Measurements from ENCODE around the gene SH3PXD2B.
"Not testable (repeated sequence)": the region's sequence is repeated elsewhere in the genome, so short reads cannot be mapped to it uniquely, and the experiment has no call there.

Gene SH3PXD2B

GRCh38 chr5:172422255-172422654 is 32.1 kb downstream of the SH3PXD2B start:
- in situ Hi-C loops (cut with MboI; ENCODE audit: low sequenced_read_pairs) = no loop called here

- in situ Hi-C loops (cut with MboI; ENCODE audit: low sequenced_read_pairs) = no loop called here
These were observed 33.3 kb downstream of the SH3PXD2B start for GRCh38 chr5:172421020-172421419.

GRCh38 chr5:172420235-172420939 is 33.9 kb downstream of the SH3PXD2B start:
- in situ Hi-C loops (cut with MboI; ENCODE audit: low sequenced_read_pairs) = no loop called here

- in situ Hi-C loops (cut with MboI; ENCODE audit: low sequenced_read_pairs) = no loop called here
These were observed 35.2 kb downstream of the SH3PXD2B start for GRCh38 chr5:172418862-172419814.

GRCh38 chr5:172417983-172418630 is 36.2 kb downstream of the SH3PXD2B start:
- in situ Hi-C loops (cut with MboI; ENCODE audit: low sequenced_read_pairs) = no loop called here

- in situ Hi-C loops (cut with MboI; ENCODE audit: low sequenced_read_pairs) = no loop called here
These were observed 37.0 kb downstream of the SH3PXD2B start for GRCh38 chr5:172417130-172417841.

GRCh38 chr5:172415362-172416275 is 38.7 kb downstream of the SH3PXD2B start:
- in situ Hi-C loops (cut with MboI; ENCODE audit: low sequenced_read_pairs) = no loop called here

GRCh38 chr5:172414531-172415361 is 39.6 kb downstream of the SH3PXD2B start:
- in situ Hi-C loops (cut with MboI; ENCODE audit: low sequenced_read_pairs) = no loop called here

GRCh38 chr5:172413601-172414171 is 40.6 kb downstream of the SH3PXD2B start:
- in situ Hi-C loops (cut with MboI; ENCODE audit: low sequenced_read_pairs) = no loop called here

GRCh38 chr5:172412724-172413286 is 41.5 kb downstream of the SH3PXD2B start:
- in situ Hi-C loops (cut with MboI; ENCODE audit: low sequenced_read_pairs) = no loop called here

- in situ Hi-C loops (cut with MboI; ENCODE audit: low sequenced_read_pairs) = no loop called here
These were observed 42.7 kb downstream of the SH3PXD2B start for GRCh38 chr5:172411484-172412072.

- in situ Hi-C loops (cut with MboI; ENCODE audit: low sequenced_read_pairs) = no loop called here
These were observed 43.5 kb downstream of the SH3PXD2B start for GRCh38 chr5:172410662-172411483.

GRCh38 chr5:172410160-172410559 is 44.2 kb downstream of the SH3PXD2B start:
- in situ Hi-C loops (cut with MboI; ENCODE audit: low sequenced_read_pairs) = no loop called here

GRCh38 chr5:172409477-172409876 is 44.8 kb downstream of the SH3PXD2B start:
- in situ Hi-C loops (cut with MboI; ENCODE audit: low sequenced_read_pairs) = not testable (repeated sequence)

- in situ Hi-C loops (cut with MboI; ENCODE audit: low sequenced_read_pairs) = no loop called here
These were observed 46.5 kb downstream of the SH3PXD2B start for GRCh38 chr5:172407822-172408221.

- in situ Hi-C loops (cut with MboI; ENCODE audit: low sequenced_read_pairs) = no loop called here
These were observed 47.1 kb downstream of the SH3PXD2B start for GRCh38 chr5:172407241-172407691.

All from HL-60/S4 treated with phorbol 12-myristate 13-acetate at 8.2 ng/mL for 4 days and 3 days (cell line).